HG03175 (cell line): ENCODE results near the gene HAAO.
A peak's percentile ranks its signal among the peaks of the same experiment; 100 is the strongest.
"Not testable (repeated sequence)": the region's sequence is repeated elsewhere in the genome, so short reads cannot be mapped to it uniquely, and the experiment has no call there.

Source experiments
- ATAC-seq: cut with Tn5 transposase; IDR thresholded peaks from one replicate; pipeline ENCODE4 v1.9.1; 2021; ENCODE audit warnings: mild to moderate bottlenecking, moderate library complexity; ENCODE audit not compliant: unreplicated experiment

HAAO gene

GRCh38 chr2:42752816-42753813 is 39.3 kb downstream of the HAAO start:
- no peak for ATAC-seq

- ATAC-seq: peak; percentile 63
Observed at GRCh38 chr2:42752314-42752713, 40.1 kb downstream of the HAAO start.

DNA sequence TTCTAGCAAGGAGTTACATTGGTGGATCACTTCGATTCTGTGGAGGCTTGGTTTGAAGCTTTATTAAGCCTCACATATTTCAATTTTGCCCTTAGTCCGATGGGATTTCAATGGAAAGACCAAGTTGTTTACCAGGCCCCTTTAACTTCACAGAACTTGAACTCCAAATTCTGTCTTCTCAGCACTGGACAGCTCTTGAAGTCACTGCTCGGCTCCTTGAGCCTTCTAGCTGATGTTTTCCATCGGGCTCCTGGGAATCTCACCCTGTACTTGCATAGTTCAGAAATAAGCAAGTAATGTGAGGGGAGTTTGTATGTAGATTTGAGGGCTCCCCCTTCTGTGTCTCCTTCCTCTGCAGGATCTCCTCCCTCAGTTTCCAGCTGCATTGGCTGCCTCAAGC is 43.5 kb downstream of the HAAO start:
- ATAC-seq: no peak

DNA sequence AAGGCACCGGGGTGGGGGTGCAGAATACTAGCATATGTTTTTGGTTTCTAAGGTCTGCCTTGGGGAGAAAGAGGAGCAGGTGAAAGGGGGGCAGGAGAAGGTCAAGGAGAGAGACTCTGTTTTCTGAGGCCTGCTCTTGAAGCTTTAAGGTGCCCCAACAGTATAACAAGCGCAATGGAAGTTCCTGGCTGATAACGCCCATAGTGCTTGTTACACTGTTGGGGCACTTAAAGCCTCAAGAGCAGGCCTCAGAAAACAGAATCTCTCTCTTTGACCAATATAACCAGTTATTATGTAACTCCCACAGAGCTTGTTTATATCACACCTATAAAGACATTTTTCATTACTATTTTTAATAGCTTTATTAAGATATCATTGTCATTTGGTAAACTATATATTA is 45.0 kb downstream of the HAAO start:
- ATAC-seq: no peak

DNA sequence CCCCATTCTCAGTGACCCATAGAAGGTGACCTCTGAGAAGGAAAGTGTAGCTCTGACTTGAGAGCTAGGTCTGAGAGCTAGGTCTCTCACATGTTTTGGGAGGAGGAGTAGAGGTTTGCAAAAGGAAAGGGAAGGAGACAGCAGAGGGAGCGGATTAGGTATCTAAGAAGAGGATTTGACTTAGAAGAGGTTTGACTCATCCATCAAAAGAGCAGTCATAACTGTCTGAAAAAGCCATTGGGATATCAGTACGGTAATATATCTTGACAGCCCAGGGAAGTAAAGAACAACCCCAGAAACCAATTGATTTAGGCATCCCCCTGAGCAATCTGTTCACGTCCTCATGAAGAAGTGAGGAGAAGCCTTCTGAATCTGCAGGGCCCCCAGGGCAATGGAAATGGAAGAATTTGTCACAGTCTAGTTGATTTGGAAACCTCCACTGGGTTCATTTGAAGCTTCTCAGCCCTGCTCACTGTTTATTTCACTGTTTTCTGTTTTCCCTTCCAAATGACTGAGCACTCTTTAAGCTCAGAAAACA is 47.8 kb downstream of the HAAO start:
- no peak for ATAC-seq

DNA sequence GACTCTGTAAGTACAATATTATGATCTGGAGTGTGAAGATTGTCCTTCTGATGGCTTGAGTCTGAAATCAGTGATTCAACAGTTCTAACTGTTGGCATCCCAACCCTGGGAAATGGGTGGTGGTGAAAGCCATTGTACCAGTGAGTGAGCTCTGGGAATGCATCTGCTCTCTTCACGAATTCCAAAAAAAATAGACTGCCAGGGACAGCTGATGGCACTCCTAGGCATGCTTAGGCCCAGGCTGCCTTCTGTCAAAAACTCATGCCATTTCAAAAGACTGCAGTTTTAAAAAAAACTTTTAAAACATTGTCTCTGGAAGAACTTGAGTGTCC is 48.8 kb downstream of the HAAO start:
- no peak for ATAC-seq

- no peak for ATAC-seq
Observed at GRCh38 chr2:42742740-42743658, 49.4 kb downstream of the HAAO start.

GRCh38 chr2:42741140-42741539 is 51.2 kb downstream of the HAAO start:
- ATAC-seq: no peak

- ATAC-seq: no peak
Observed at GRCh38 chr2:42736598-42737322, 55.6 kb downstream of the HAAO start.

DNA sequence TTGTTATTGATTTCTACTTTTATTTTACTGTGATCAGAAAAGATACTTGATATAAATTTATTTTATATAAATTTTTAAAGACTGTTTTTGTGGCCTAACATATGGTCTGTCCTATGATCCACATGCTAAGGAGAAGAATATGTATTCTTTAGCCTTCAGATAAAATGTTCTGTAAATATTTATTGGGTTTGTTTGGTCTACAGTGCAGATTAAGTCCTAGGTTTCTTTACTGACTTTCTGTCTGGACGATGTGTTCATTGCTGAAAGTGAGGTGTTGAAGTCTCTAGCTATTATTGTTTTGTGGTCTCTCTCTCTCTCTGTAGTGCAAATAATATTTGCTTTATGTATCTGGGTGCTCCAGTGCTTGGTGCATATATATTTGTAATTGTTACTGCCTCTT is 58.5 kb downstream of the HAAO start:
- no peak for ATAC-seq

- ATAC-seq: not testable (repeated sequence)
Observed at GRCh38 chr2:42731316-42731715, 61.1 kb downstream of the HAAO start.

DNA sequence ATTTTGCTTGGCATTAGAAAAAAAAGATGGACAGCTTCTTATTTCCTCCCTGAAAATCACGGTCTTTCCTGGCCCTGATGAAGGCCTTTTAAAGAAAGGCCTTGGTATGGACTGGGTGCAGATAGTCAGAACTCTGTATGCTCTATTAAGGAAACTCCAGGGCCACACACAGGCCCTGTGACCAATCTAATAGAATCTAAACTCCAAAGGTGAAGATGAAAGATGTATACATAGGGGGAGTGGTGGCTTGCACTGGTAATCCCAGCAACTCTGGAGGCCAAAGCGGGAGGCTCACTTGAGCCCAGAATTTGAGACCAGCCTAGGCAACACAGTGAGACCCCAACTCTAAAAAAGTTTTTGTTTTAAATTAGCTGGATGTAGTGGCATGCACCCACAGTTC is 65.7 kb downstream of the HAAO start:
- no peak for ATAC-seq

DNA sequence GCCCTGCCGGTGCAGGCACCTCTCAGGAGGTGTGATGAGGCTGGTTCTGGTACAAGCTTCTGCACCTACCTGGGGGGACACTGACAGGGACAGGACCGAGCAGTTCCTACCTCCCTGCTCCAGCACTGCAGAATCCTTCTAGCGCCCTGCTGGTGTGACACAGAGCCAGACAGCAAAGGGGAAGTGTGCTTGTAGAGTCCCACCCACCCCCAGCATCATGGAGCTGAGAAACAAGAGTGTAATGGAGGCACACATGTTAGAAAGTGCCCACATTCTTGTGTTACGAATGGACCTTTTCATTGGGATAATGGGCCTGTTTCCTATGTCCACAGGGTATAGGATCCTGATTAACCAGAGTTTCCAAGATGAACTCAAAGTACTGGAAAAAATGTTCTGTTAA is 66.7 kb downstream of the HAAO start:
- no peak for ATAC-seq

- no peak for ATAC-seq
Observed at GRCh38 chr2:42724886-42725285, 67.5 kb downstream of the HAAO start.

DNA sequence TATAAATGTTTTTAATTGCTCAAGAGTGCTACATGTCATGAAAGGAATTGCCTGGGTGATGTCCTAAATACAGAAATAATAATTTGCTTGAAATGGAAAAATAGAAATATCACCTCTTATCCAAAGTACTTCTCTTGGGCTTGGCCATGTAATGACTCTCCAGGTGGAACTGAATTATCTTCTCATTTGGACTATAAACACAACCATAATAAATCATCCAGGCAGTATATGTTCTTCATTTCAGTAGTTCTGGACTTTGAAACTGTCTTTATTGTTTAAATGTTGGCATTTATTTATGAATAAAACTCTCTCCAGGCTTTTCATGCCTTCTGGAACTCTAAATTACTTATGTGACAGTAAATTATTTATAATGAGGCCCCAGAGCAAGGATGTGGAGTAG is 68.9 kb downstream of the HAAO start:
- ATAC-seq: no peak

GRCh38 chr2:42722320-42723190 is 69.8 kb downstream of the HAAO start:
- peak; percentile 96 for ATAC-seq

- ATAC-seq: peak; percentile 5
Observed at GRCh38 chr2:42721898-42722297, 70.5 kb downstream of the HAAO start.
